HepG2 (cell line): ENCODE measurements around the gene LGALS7B. TPM values are rescaled to one million over a fixed set of nuclear protein-coding genes. Genes with fewer than 3 reads are reported as not detected.

Experiments used
- ATAC-seq: fragments of 200-7000 bp; cut with Tn5 transposase; 3 replicates; pipeline ENCODE4 v1.9.1; 2020; ENCODE audit warnings: mild to moderate bottlenecking, moderate library complexity
- BruUV-seq: library from RNA; stranded (reverse); fragments of 400-500 nt; replicated peaks from 2 replicates; lab custom pipeline; 2021; lab: Mats Ljungman, UMichigan
- CTCF ChIA-PET: fragments of 300-600 bp; formaldehyde crosslinking; extraction: SDS; loops from one replicate; lab custom pipeline; 2021; ENCODE audit warnings: low total read pairs, inconsistent platforms, low intra/inter-chr PET ratio; lab: Yijun Ruan, JAX
- POLR2A ChIA-PET: fragments of 350-600 bp; sonication (Branson Sonifier 250); formaldehyde crosslinking; loops from one replicate; lab custom pipeline; 2020; ENCODE audit warnings: antibody characterized with exemption, inconsistent platforms; lab: Yijun Ruan, JAX
- DNase-seq: peaks from one replicate; pipeline ENCODE4 v3.0.0-alpha.2; 2015; ENCODE audit warnings: low spot score
- FAIRE-seq: peaks from 3 replicates; lab custom pipeline; 2011; peaks lifted over from hg19 to GRCh38; lab: Jason Lieb, UNC
- H2AFZ ChIP-seq: one replicate; pipeline ENCODE4 v1.6.1; 2011; ENCODE audit warnings: low read length, inconsistent platforms
- H3K27ac ChIP-seq: fragments of 300-600 bp; 3 replicates; pipeline ENCODE4 v1.8.0; 2011; ENCODE audit warnings: mixed run types, mild to moderate bottlenecking, mixed read lengths, low read length, inconsistent platforms; ENCODE audit not compliant: insufficient read depth; ENCODE audit errors: extremely low read length
- H3K27me3 ChIP-seq, 2 experiments: fragments of 200-600 bp in 1 of 2; 2 replicates in 1 of 2; 3 replicates in 1 of 2; pipeline versions ENCODE4 v1.6.0 to v1.8.0; 2011; ENCODE audit warnings: low read length in 2 of 2, mild to moderate bottlenecking in 2 of 2, moderate library complexity in 2 of 2, inconsistent platforms in 1 of 2; ENCODE audit not compliant: insufficient read depth in 2 of 2, control insufficient read depth in 1 of 2
- H3K36me3 ChIP-seq, 2 experiments: fragments of 200-600 bp in 1 of 2; replicated peaks in 1 of 2; 2 replicates in 1 of 2; 3 replicates in 1 of 2; pipeline versions ENCODE4 v1.5.1 to v1.8.0; 2011; ENCODE audit warnings: low read length in 2 of 2, inconsistent platforms in 1 of 2; ENCODE audit not compliant: insufficient read depth in 2 of 2, control insufficient read depth in 1 of 2
- H3K4me1 ChIP-seq: 2 replicates; pipeline ENCODE4 v1.5.1; 2012; ENCODE audit warnings: low read length, inconsistent platforms; ENCODE audit not compliant: insufficient read depth
- H3K4me2 ChIP-seq: 2 replicates; pipeline ENCODE4 v1.6.0; 2011; ENCODE audit warnings: low read depth, low read length, inconsistent platforms
- H3K4me3 ChIP-seq, 3 experiments: fragments of 200-600 bp in 1 of 3; sonication (generic), shearing (Covaris generic) in 1 of 3; replicated peaks in 1 of 3; 2 replicates each; pipeline ENCODE4 v1.5.1; 2011 to 2016; ENCODE audit warnings: low read length in 3 of 3, inconsistent platforms in 2 of 3, low read depth in 2 of 3, mild to moderate bottlenecking in 2 of 3, control low read depth in 1 of 3, mixed read lengths in 1 of 3; ENCODE audit not compliant: insufficient read depth in 1 of 3
- H3K79me2 ChIP-seq: one replicate; pipeline ENCODE4 v1.6.1; 2011; ENCODE audit warnings: low read length, inconsistent platforms; ENCODE audit not compliant: insufficient read depth
- H3K9ac ChIP-seq: 2 replicates; pipeline ENCODE4 v1.6.0; 2011; ENCODE audit warnings: mild to moderate bottlenecking, low read depth, low read length, inconsistent platforms; ENCODE audit not compliant: insufficient read depth
- H3K9me3 ChIP-seq: 2 replicates; pipeline ENCODE4 v1.5.1; 2012; ENCODE audit warnings: mild to moderate bottlenecking, low read length
- H4K20me1 ChIP-seq: 2 replicates; pipeline ENCODE4 v1.6.0; 2011; ENCODE audit warnings: inconsistent platforms, mild to moderate bottlenecking, low read length, moderate library complexity; ENCODE audit not compliant: insufficient read depth
- CTCF ChIP-seq: sonication (generic); formaldehyde crosslinking; IDR thresholded peaks from 2 replicates; pipeline ENCODE4 v1.5.0; 2020; ENCODE audit warnings: mild to moderate bottlenecking, missing genetic modification reagents, moderate library complexity
- GFI1 ChIP-seq: sonication (generic); formaldehyde crosslinking; IDR thresholded peaks from 2 replicates; pipeline ENCODE4 v1.5.0; 2020; ENCODE audit warnings: missing genetic modification reagents, mild to moderate bottlenecking, borderline replicate concordance
- NAIF1 ChIP-seq: sonication (generic); formaldehyde crosslinking; IDR thresholded peaks from 2 replicates; pipeline ENCODE4 v1.5.0; 2020; ENCODE audit warnings: mild to moderate bottlenecking, missing genetic modification reagents, borderline replicate concordance
- NFE2 ChIP-seq: sonication (generic); formaldehyde crosslinking; IDR thresholded peaks from 2 replicates; pipeline ENCODE4 v1.4.0; 2020; ENCODE audit warnings: missing genetic modification reagents
- NFYC ChIP-seq: IDR thresholded peaks from 2 replicates; pipeline ENCODE4 v1.6.1; 2016; ENCODE audit warnings: missing genetic modification reagents, missing compliant biosample characterization
- SOX13 ChIP-seq, 3 experiments: fragments of 450-650 bp in 1 of 3; sonication (generic) in 1 of 3; formaldehyde crosslinking in 1 of 3; IDR thresholded peaks in 2 of 3; conservative IDR thresholded peaks in 1 of 3; 2 replicates each; pipeline versions ENCODE4 v1.5.0 to v1.6.1; 2016 to 2020; ENCODE audit warnings: antibody characterized with exemption in 1 of 3, mild to moderate bottlenecking in 1 of 3, missing compliant biosample characterization in 1 of 3, missing genetic modification reagents in 1 of 3, moderate library complexity in 1 of 3
- SSRP1 ChIP-seq: IDR thresholded peaks from 2 replicates; pipeline ENCODE4 v1.6.1; 2016; ENCODE audit warnings: control low read depth
- TARDBP ChIP-seq: sonication (generic); formaldehyde crosslinking; IDR thresholded peaks from 2 replicates; pipeline ENCODE4 v1.8.0; 2022; ENCODE audit warnings: mild to moderate bottlenecking, missing genetic modification reagents
- TCF12 ChIP-seq, 2 experiments: fragments of 450-650 bp in 1 of 2; sonication (generic) in 1 of 2; formaldehyde crosslinking in 1 of 2; IDR thresholded peaks; 2 replicates each; pipeline versions ENCODE4 v1.6.1 to v1.8.0; 2017 to 2022; ENCODE audit warnings: antibody characterized with exemption in 1 of 2, mild to moderate bottlenecking in 1 of 2, missing genetic modification reagents in 1 of 2, moderate library complexity in 1 of 2
- YEATS4 ChIP-seq: sonication (generic); formaldehyde crosslinking; IDR thresholded peaks from 2 replicates; pipeline ENCODE4 v1.4.0; 2020; ENCODE audit warnings: missing genetic modification reagents, borderline replicate concordance
- ZFP41 ChIP-seq: sonication (generic); formaldehyde crosslinking; IDR thresholded peaks from 2 replicates; pipeline ENCODE4 v1.4.0; 2020; ENCODE audit warnings: mild to moderate bottlenecking, missing genetic modification reagents, borderline replicate concordance
- ZFP82 ChIP-seq: sonication (generic); formaldehyde crosslinking; IDR thresholded peaks from 2 replicates; pipeline ENCODE4 v1.5.1; 2020; ENCODE audit warnings: mild to moderate bottlenecking, missing genetic modification reagents, borderline replicate concordance
- ZMAT3 ChIP-seq: sonication (generic); formaldehyde crosslinking; conservative IDR thresholded peaks from 2 replicates; pipeline ENCODE4 v1.7.0; 2021; ENCODE audit warnings: missing genetic modification reagents
- ZNF414 ChIP-seq: sonication (generic); formaldehyde crosslinking; IDR thresholded peaks from 2 replicates; pipeline ENCODE4 v1.5.0; 2020; ENCODE audit warnings: missing genetic modification reagents
- ZNF441 ChIP-seq: sonication (generic); formaldehyde crosslinking; IDR thresholded peaks from 2 replicates; pipeline ENCODE4 v1.7.0; 2021; ENCODE audit warnings: missing genetic modification reagents, borderline replicate concordance
- ZNF501 ChIP-seq: sonication (generic); formaldehyde crosslinking; IDR thresholded peaks from 2 replicates; pipeline ENCODE4 v1.5.1; 2020; ENCODE audit warnings: mild to moderate bottlenecking, moderate library complexity, missing genetic modification reagents
- WGBS: methylation state at CpG from one replicate; pipeline ENCODE4 v1.1.6; 2017; ENCODE audit warnings: low lambda C conversion rate; 5-methylcytosine and 5-hydroxymethylcytosine counted together
- in situ Hi-C: cut with HindIII; loops from 2 replicates; pipeline ENCODE4 v1.10.0; 2017; ENCODE audit warnings: low pct_unique_long_range_greater_than_20kb; ENCODE audit not compliant: extremely low pct_ligation_motif_present
- intact Hi-C: fragments of 100-400 bp; cut with micrococcal nuclease; formaldehyde crosslinking; loops from one replicate; pipeline ENCODE4 v1.10.0; 2022; ENCODE audit not compliant: unreplicated experiment
- polyA plus RNA-seq, 8 experiments: library from polyadenylated mRNA; depleted of rRNA in 3 of 8; stranded (reverse) in 7 of 8; unstranded in 1 of 8; fragments of >200 nt; fragmentation: Illumina TruSeq in 4 of 8; extraction: Trizol in 4 of 8; gene quantifications; 2 replicates each; pipeline versions ENCODE4 v1.2.1 to v1.2.3, GENCODE V29; 2011 to 2016; ENCODE audit warnings: low read depth in 4 of 8, missing spikeins in 1 of 8, mixed read lengths in 1 of 8; ENCODE audit not compliant: insufficient read depth in 1 of 8
- total RNA-seq, 5 experiments: library from RNA; depleted of rRNA; stranded (reverse); fragments of >200 nt; fragmentation: Illumina TruSeq; extraction: Trizol; gene quantifications; 2 replicates each; pipeline ENCODE4 v1.2.3, GENCODE V29; 2016; ENCODE audit warnings: low read depth in 1 of 5
- TF ChIP-seq, protein P1 (sequence below): IDR thresholded peaks from 2 replicates; pipeline ENCODE4 v1.6.1; 2012; ENCODE audit warnings: low read length, improper control_type of control experiment

Gene LGALS7B
- total and polyA plus RNA-seq, 2 of the 13 experiments (the other 11 are each of a cell fraction or from before 2014, with no cell fraction given) = 1.7 to 2.1 TPM

GRCh38 chr19:38766276-38767047 lies 22.5 kb upstream of the LGALS7B start:
- no peaks in the 10 kb centered on the region for H3K27me3 ChIP-seq
- in situ Hi-C loops (no loop called here), intact Hi-C loops (no loop called here)
- ChIA-PET CTCF (no interaction called here), POLR2A (no interaction called here)
- DNase-seq (no peak), FAIRE-seq (no peak), ATAC-seq (no peak)
- H4K20me1 ChIP-seq = no peaks in the 10 kb centered on the region
- BruUV-seq = no TSS peak
- TF ChIP-seq ZNF414 (CRISPR knock-in tag) = no peak
- no peak for TF ChIP-seq NAIF1 (CRISPR knock-in tag)
- TF ChIP-seq CTCF (CRISPR knock-in tag) = no peak
- no peak for TF ChIP-seq ZNF441 (CRISPR knock-in tag)
- no peak for TF ChIP-seq ZFP41 (CRISPR knock-in tag)
- no peak for TF ChIP-seq YEATS4 (CRISPR knock-in tag)
- no peak for TF ChIP-seq GFI1 (CRISPR knock-in tag)
- no peak for TF ChIP-seq SSRP1 (CRISPR knock-in tag)
- TF ChIP-seq, protein P1, sequence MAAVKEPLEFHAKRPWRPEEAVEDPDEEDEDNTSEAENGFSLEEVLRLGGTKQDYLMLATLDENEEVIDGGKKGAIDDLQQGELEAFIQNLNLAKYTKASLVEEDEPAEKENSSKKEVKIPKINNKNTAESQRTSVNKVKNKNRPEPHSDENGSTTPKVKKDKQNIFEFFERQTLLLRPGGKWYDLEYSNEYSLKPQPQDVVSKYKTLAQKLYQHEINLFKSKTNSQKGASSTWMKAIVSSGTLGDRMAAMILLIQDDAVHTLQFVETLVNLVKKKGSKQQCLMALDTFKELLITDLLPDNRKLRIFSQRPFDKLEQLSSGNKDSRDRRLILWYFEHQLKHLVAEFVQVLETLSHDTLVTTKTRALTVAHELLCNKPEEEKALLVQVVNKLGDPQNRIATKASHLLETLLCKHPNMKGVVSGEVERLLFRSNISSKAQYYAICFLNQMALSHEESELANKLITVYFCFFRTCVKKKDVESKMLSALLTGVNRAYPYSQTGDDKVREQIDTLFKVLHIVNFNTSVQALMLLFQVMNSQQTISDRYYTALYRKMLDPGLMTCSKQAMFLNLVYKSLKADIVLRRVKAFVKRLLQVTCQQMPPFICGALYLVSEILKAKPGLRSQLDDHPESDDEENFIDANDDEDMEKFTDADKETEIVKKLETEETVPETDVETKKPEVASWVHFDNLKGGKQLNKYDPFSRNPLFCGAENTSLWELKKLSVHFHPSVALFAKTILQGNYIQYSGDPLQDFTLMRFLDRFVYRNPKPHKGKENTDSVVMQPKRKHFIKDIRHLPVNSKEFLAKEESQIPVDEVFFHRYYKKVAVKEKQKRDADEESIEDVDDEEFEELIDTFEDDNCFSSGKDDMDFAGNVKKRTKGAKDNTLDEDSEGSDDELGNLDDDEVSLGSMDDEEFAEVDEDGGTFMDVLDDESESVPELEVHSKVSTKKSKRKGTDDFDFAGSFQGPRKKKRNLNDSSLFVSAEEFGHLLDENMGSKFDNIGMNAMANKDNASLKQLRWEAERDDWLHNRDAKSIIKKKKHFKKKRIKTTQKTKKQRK = no peak
- no peak for TF ChIP-seq TARDBP (CRISPR knock-in tag)
- no peak for TF ChIP-seq NFE2 (CRISPR knock-in tag)
- TF ChIP-seq ZNF501 (CRISPR knock-in tag) = no peak
- no peak for TF ChIP-seq TCF12 (IDR thresholded peaks at IDR 0.05)
- TF ChIP-seq TCF12 (CRISPR knock-in tag; IDR thresholded peaks at IDR 0.05) = no peak
- TF ChIP-seq ZFP82 = no peak
- no peak for TF ChIP-seq NFYC
- no peak for TF ChIP-seq SOX13 (IDR thresholded peaks at IDR 0.05)
- no peak for TF ChIP-seq SOX13 (CRISPR knock-in tag; conservative IDR thresholded peaks at IDR 0.05 in 1 of 2, IDR thresholded peaks at IDR 0.05 in 1 of 2)
- no peak for TF ChIP-seq ZMAT3
- peaks cover 34% of the 10 kb centered on the region for H3K4me1 ChIP-seq
- H3K9ac ChIP-seq = no peak overlapping the region
- 97% methylated on average over 10 of the region's 10 CpGs for WGBS
- no peak overlapping the region for H3K27ac ChIP-seq
- H2AFZ ChIP-seq = no peak overlapping the region
- H3K9me3 ChIP-seq = no peaks in the 10 kb centered on the region
- H3K4me2 ChIP-seq = no peak overlapping the region
- no peaks in the 10 kb centered on the region for H3K36me3 ChIP-seq
- no peak overlapping the region for H3K4me3 ChIP-seq
- H3K79me2 ChIP-seq = peaks cover 7% of the 10 kb centered on the region
